MM.1S (cell line): ENCODE results near the gene BPGM.

Experiments used
- CTCF ChIP-seq: fragments of 300-600 bp; sonication (generic); IDR thresholded peaks from 2 replicates; pipeline ENCODE4 v1.5.1; 2016; ENCODE audit warnings: antibody characterized with exemption, low read length, mixed read lengths
- EZH2 ChIP-seq: fragments of 300-600 bp; sonication (generic); optimal IDR thresholded peaks from 2 replicates; pipeline ENCODE3; 2017; ENCODE audit warnings: low read depth, mild to moderate bottlenecking, antibody characterized with exemption, low read length, mixed read lengths
- EZH2phosphoT487 ChIP-seq: fragments of 300-600 bp; sonication (generic); IDR thresholded peaks from 2 replicates; pipeline ENCODE4 v1.6.1; 2018; ENCODE audit warnings: antibody characterized with exemption, low read length

GRCh38 chr7:134660242-134660785 lies 13.7 kb downstream of the BPGM start:
- no peak for TF ChIP-seq CTCF
- TF ChIP-seq EZH2, result no peak
- TF ChIP-seq EZH2phosphoT487, result no peak
